Panc1 (cell line): ENCODE measurements around the gene LPCAT4. TPM values are rescaled to one million over a fixed set of nuclear protein-coding genes. Genes with fewer than 3 reads are reported as not detected.

Source experiments
- ATAC-seq: fragments of 200-7000 bp; cut with Tn5 transposase; 2 replicates; pipeline ENCODE4 v1.9.1; 2020; ENCODE audit warnings: mild to moderate bottlenecking, moderate library complexity
- BruUV-seq: library from RNA; stranded (reverse); fragments of 400-500 nt; replicated peaks from 2 replicates; lab custom pipeline; 2021; lab: Mats Ljungman, UMichigan
- CTCF ChIA-PET: fragments of 300-600 bp; sonication (Branson Sonifier 250); formaldehyde crosslinking; loops from one replicate; lab custom pipeline; 2022; ENCODE audit warnings: antibody characterized with exemption; lab: Charles Lee
- POLR2A ChIA-PET: fragments of 300-600 bp; sonication (Branson Sonifier 250); formaldehyde crosslinking; loops from one replicate; lab custom pipeline; 2022; ENCODE audit warnings: antibody characterized with exemption; lab: Charles Lee
- DNase-seq: peaks from one replicate; pipeline ENCODE4 v3.0.0-alpha.2; 2010; ENCODE audit warnings: low read depth, low spot score
- H3K27ac ChIP-seq: 2 replicates; pipeline ENCODE4 v1.5.1; 2011; ENCODE audit warnings: mild to moderate bottlenecking, low read length, inconsistent platforms
- H3K27me3 ChIP-seq: fragments of 200-500 bp; sonication (Bioruptor generic); 2 replicates; pipeline ENCODE4 v1.6.0; 2014; ENCODE audit warnings: low read length, inconsistent platforms; ENCODE audit not compliant: control insufficient read depth, insufficient read depth
- H3K36me3 ChIP-seq: fragments of 200-500 bp; sonication (Bioruptor generic); 2 replicates; pipeline ENCODE4 v1.5.1; 2014; ENCODE audit warnings: inconsistent platforms, mild to moderate bottlenecking, low read length, moderate library complexity; ENCODE audit not compliant: control insufficient read depth, insufficient read depth
- H3K4me1 ChIP-seq: 2 replicates; pipeline ENCODE4 v1.5.1; 2011; ENCODE audit warnings: inconsistent platforms, mild to moderate bottlenecking, low read length, moderate library complexity; ENCODE audit not compliant: control insufficient read depth, insufficient read depth
- H3K4me3 ChIP-seq, 2 experiments: 2 replicates each; pipeline ENCODE4 v1.5.1; 2011 to 2012; ENCODE audit warnings: low read depth in 2 of 2, low read length in 2 of 2, mild to moderate bottlenecking in 2 of 2, inconsistent platforms in 1 of 2, moderate library complexity in 1 of 2
- H3K9me3 ChIP-seq: fragments of 200-500 bp; sonication (Bioruptor generic); 2 replicates; pipeline ENCODE4 v1.5.1; 2014; ENCODE audit warnings: low read depth, mild to moderate bottlenecking, inconsistent platforms, low read length, moderate library complexity; ENCODE audit not compliant: control insufficient read depth, insufficient read depth
- CTCF ChIP-seq: fragments of 450-650 bp; IDR thresholded peaks from 2 replicates; pipeline ENCODE4 v1.5.1; 2017; ENCODE audit warnings: mild to moderate bottlenecking
- POLR2AphosphoS5 ChIP-seq: IDR thresholded peaks from 2 replicates; pipeline ENCODE4 v1.6.1; 2012; ENCODE audit warnings: mild to moderate bottlenecking, low read depth, low read length, moderate library complexity
- SIN3A ChIP-seq: IDR thresholded peaks from 2 replicates; pipeline ENCODE4 v1.6.1; 2012; ENCODE audit warnings: low read depth, mild to moderate bottlenecking, low read length, moderate library complexity, borderline replicate concordance; ENCODE audit not compliant: insufficient read depth
- TCF7L2 ChIP-seq: IDR thresholded peaks from 2 replicates; pipeline ENCODE4 v1.6.1; 2011; ENCODE audit warnings: mild to moderate bottlenecking, low read depth, low read length, inconsistent platforms
- in situ Hi-C: cut with HindIII; loops from 2 replicates; pipeline ENCODE4 v1.10.0; 2016; ENCODE audit warnings: low sequenced_read_pairs, low pct_unique_long_range_greater_than_20kb
- intact Hi-C: fragments of 100-400 bp; cut with micrococcal nuclease; formaldehyde crosslinking; loops from one replicate; pipeline ENCODE4 v1.10.0; 2022; ENCODE audit not compliant: unreplicated experiment
- total RNA-seq: library from RNA; stranded (reverse); gene quantifications from one replicate; pipeline ENCODE4 v1.2.1, GENCODE V29; 2021; ENCODE audit not compliant: unreplicated experiment
- TF ChIP-seq, protein P1 (sequence below), 2 experiments: IDR thresholded peaks; 2 replicates each; pipeline ENCODE4 v1.6.1; 2011 to 2012; ENCODE audit warnings: low read depth in 2 of 2, control low read depth in 1 of 2, low read length in 1 of 2, mild to moderate bottlenecking in 1 of 2, moderate library complexity in 1 of 2; ENCODE audit not compliant: insufficient read depth in 1 of 2

LPCAT4 gene
- total RNA-seq, 1 experiment from 2014 or later = 58.5 TPM

GRCh38 chr15:34370129-34370528, 3.1 kb upstream of the LPCAT4 start:
- in situ Hi-C loops = no loop called here
- no peaks in the 10 kb centered on the region for H3K9me3 ChIP-seq
- POLR2A ChIA-PET = no interaction called here
- no peak for ATAC-seq
- no peak for DNase-seq
- H3K27ac ChIP-seq = no peak overlapping the region
- no peaks in the 10 kb centered on the region for H3K27me3 ChIP-seq
- H3K36me3 ChIP-seq = no peaks in the 10 kb centered on the region; the same call in 1 of the 2 replicates
- peaks cover 10% of the 10 kb centered on the region; the same call in 1 of the 2 replicates for H3K4me1 ChIP-seq
- intact Hi-C loops = no loop called here
- CTCF ChIA-PET = no interaction called here
- TF ChIP-seq POLR2AphosphoS5 = no peak
- no peak for TF ChIP-seq SIN3A
- TF ChIP-seq, protein P1, sequence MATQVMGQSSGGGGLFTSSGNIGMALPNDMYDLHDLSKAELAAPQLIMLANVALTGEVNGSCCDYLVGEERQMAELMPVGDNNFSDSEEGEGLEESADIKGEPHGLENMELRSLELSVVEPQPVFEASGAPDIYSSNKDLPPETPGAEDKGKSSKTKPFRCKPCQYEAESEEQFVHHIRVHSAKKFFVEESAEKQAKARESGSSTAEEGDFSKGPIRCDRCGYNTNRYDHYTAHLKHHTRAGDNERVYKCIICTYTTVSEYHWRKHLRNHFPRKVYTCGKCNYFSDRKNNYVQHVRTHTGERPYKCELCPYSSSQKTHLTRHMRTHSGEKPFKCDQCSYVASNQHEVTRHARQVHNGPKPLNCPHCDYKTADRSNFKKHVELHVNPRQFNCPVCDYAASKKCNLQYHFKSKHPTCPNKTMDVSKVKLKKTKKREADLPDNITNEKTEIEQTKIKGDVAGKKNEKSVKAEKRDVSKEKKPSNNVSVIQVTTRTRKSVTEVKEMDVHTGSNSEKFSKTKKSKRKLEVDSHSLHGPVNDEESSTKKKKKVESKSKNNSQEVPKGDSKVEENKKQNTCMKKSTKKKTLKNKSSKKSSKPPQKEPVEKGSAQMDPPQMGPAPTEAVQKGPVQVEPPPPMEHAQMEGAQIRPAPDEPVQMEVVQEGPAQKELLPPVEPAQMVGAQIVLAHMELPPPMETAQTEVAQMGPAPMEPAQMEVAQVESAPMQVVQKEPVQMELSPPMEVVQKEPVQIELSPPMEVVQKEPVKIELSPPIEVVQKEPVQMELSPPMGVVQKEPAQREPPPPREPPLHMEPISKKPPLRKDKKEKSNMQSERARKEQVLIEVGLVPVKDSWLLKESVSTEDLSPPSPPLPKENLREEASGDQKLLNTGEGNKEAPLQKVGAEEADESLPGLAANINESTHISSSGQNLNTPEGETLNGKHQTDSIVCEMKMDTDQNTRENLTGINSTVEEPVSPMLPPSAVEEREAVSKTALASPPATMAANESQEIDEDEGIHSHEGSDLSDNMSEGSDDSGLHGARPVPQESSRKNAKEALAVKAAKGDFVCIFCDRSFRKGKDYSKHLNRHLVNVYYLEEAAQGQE (IDR thresholded peaks at IDR 0.05; ENCODE audit: insufficient read depth in 1 of 2, low read depth in 2 of 2, low read length in 1 of 2) = no peak
- no peak for TF ChIP-seq CTCF
- TF ChIP-seq TCF7L2 = no peak
- BruUV-seq = no TSS peak
- H3K4me3 ChIP-seq = no peak overlapping the region

DNA sequence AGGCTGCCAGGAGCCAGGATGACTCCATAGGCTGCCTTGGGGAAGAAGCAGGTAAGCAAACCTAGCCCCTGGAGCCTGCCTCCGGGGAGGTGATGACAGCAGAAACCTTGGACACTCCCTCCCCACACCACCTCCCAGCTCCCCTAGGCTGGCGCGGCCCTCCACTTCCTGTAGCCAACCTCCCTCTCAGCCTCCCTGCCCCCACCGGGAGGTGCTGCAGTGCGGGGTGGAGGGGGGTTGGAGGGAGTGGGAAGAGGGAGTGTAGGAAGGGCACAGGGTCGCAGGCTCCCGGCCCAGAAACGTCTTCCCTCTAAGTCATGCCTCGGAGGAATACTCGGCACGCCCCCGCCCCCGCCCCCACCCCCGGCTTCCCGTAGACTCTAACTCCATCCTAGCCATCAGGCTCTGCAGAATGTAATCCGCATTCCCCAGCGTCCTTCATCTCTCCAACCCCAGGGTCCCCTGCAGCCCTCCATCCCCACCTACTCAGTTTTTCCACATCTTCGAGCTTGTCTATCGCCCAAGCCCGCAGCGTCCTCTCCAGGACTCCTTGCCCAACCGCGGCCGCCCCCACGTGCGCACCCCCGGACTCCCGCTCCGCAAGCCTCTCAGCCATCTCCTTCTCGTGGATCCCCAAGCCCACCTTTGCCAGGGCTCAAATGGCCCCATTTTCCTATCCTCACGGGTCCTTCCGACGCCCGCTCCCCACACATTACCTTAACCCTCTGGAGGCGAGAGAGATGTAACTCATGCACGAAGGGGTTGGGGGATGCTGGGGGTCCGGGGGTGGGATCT, 528 bp downstream of the LPCAT4 start:
- Histone ChIP-seq H3K36me3 (peaks cover 5% of the 10 kb centered on the region; the same call in 1 of the 2 replicates), H3K9me3 (no peaks in the 10 kb centered on the region), H3K4me3 (peak overlapping the region; percentile 77 to 90), H3K4me1 (peaks cover 10% of the 10 kb centered on the region; the same call in 1 of the 2 replicates), H3K27me3 (no peaks in the 10 kb centered on the region), H3K27ac (peak overlapping the region; percentile 71)
- in situ Hi-C loops = no loop called here
- DNase-seq (no peak), ATAC-seq (peak; percentile 49)
- ChIA-PET CTCF (interaction anchor here (0.5 to 1.5 kb wide), 4 partner anchors 24 to 596 kb away, joined by 3 to 6 read pairs (median 3); partner anchors contain the start of genes NOP10, NUTM1 and SLC12A6), POLR2A (interaction anchor here (0.6 kb wide), 1 partner anchor 10 kb away, joined by 3 read pairs; no protein-coding TSS in a partner anchor)
- no TSS peak for BruUV-seq
- TF ChIP-seq SIN3A = peak; percentile 45; the same call in 1 of the 2 replicates
- no peak for TF ChIP-seq TCF7L2
- no peak for TF ChIP-seq CTCF
- intact Hi-C loops = no loop called here
